ENCODE data around the gene TRIP10. TPM values are rescaled to one million over a fixed set of nuclear protein-coding genes. Genes with fewer than 3 reads are reported as not detected.

Gene TRIP10
- total and polyA plus RNA-seq, 2 of the 13 experiments (the other 11 are each of a cell fraction or from before 2014, with no cell fraction given): 32.5 to 33.2 TPM

DNA sequence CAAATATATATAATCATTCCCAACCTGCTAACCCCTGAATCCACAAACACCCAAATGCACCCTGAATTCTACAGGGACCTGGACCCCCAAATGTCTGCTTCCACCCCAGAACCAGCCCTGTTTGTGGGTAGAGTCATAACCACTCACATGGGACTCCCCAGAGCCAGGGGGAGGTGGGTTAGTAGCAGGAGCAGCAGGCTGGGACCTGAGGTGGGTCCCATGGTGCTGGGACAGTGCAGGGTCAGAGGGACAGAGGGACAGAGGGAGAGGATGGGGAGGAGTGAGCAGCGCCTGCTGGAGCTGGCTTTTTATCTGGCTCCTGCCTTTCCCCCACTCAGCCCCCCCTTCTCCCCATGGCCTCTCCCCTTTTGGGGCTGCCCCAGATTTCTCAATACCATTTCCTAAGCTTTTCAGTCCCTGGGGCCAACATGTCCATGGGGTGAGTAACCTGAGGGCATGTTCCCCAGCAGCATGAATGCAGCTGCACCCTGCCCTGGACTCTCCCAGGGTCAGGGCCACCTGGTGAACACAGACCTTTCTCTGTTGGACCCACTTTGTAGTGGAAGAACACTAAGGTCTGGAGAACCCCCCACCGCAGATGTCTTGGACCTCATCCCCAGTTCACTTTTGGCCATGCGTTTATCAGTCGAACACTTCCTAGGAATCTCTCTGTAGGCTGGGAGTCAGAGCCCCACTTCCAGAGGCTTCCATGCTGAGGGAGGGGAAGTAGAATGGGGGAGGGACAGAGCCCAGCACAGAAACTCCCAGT is 18.9 kb upstream of the TRIP10 start, which contains the start of gene C3 (continued):
- TF ChIP-seq, protein P1, sequence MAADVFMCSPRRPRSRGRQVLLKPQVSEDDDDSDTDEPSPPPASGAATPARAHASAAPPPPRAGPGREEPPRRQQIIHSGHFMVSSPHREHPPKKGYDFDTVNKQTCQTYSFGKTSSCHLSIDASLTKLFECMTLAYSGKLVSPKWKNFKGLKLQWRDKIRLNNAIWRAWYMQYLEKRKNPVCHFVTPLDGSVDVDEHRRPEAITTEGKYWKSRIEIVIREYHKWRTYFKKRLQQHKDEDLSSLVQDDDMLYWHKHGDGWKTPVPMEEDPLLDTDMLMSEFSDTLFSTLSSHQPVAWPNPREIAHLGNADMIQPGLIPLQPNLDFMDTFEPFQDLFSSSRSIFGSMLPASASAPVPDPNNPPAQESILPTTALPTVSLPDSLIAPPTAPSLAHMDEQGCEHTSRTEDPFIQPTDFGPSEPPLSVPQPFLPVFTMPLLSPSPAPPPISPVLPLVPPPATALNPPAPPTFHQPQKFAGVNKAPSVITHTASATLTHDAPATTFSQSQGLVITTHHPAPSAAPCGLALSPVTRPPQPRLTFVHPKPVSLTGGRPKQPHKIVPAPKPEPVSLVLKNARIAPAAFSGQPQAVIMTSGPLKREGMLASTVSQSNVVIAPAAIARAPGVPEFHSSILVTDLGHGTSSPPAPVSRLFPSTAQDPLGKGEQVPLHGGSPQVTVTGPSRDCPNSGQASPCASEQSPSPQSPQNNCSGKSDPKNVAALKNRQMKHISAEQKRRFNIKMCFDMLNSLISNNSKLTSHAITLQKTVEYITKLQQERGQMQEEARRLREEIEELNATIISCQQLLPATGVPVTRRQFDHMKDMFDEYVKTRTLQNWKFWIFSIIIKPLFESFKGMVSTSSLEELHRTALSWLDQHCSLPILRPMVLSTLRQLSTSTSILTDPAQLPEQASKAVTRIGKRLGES (CRISPR knock-in tag; IDR thresholded peaks at IDR 0.05; ENCODE audit: borderline replicate concordance): peak; percentile 18; the same call in 1 of the 2 replicates
- TF ChIP-seq, protein P2, sequence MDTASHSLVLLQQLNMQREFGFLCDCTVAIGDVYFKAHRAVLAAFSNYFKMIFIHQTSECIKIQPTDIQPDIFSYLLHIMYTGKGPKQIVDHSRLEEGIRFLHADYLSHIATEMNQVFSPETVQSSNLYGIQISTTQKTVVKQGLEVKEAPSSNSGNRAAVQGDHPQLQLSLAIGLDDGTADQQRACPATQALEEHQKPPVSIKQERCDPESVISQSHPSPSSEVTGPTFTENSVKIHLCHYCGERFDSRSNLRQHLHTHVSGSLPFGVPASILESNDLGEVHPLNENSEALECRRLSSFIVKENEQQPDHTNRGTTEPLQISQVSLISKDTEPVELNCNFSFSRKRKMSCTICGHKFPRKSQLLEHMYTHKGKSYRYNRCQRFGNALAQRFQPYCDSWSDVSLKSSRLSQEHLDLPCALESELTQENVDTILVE (CRISPR knock-in tag; IDR thresholded peaks at IDR 0.05): peak; percentile 93
- TF ChIP-seq DR1 (CRISPR knock-in tag; IDR thresholded peaks at IDR 0.05): peak; percentile 95
- TF ChIP-seq ZNF333 (CRISPR knock-in tag; IDR thresholded peaks at IDR 0.05; ENCODE audit: borderline replicate concordance): no peak
- peak; percentile 87 for TF ChIP-seq ZFP36L1 (CRISPR knock-in tag; IDR thresholded peaks at IDR 0.05)
- TF ChIP-seq, protein P3, sequence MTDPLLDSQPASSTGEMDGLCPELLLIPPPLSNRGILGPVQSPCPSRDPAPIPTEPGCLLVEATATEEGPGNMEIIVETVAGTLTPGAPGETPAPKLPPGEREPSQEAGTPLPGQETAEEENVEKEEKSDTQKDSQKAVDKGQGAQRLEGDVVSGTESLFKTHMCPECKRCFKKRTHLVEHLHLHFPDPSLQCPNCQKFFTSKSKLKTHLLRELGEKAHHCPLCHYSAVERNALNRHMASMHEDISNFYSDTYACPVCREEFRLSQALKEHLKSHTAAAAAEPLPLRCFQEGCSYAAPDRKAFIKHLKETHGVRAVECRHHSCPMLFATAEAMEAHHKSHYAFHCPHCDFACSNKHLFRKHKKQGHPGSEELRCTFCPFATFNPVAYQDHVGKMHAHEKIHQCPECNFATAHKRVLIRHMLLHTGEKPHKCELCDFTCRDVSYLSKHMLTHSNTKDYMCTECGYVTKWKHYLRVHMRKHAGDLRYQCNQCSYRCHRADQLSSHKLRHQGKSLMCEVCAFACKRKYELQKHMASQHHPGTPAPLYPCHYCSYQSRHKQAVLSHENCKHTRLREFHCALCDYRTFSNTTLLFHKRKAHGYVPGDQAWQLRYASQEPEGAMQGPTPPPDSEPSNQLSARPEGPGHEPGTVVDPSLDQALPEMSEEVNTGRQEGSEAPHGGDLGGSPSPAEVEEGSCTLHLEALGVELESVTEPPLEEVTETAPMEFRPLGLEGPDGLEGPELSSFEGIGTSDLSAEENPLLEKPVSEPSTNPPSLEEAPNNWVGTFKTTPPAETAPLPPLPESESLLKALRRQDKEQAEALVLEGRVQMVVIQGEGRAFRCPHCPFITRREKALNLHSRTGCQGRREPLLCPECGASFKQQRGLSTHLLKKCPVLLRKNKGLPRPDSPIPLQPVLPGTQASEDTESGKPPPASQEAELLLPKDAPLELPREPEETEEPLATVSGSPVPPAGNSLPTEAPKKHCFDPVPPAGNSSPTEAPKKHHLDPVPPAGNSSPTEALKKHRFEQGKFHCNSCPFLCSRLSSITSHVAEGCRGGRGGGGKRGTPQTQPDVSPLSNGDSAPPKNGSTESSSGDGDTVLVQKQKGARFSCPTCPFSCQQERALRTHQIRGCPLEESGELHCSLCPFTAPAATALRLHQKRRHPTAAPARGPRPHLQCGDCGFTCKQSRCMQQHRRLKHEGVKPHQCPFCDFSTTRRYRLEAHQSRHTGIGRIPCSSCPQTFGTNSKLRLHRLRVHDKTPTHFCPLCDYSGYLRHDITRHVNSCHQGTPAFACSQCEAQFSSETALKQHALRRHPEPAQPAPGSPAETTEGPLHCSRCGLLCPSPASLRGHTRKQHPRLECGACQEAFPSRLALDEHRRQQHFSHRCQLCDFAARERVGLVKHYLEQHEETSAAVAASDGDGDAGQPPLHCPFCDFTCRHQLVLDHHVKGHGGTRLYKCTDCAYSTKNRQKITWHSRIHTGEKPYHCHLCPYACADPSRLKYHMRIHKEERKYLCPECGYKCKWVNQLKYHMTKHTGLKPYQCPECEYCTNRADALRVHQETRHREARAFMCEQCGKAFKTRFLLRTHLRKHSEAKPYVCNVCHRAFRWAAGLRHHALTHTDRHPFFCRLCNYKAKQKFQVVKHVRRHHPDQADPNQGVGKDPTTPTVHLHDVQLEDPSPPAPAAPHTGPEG (CRISPR knock-in tag; IDR thresholded peaks at IDR 0.05): peak; percentile 26; the same call in 1 of the 2 replicates
- TF ChIP-seq, protein P4, sequence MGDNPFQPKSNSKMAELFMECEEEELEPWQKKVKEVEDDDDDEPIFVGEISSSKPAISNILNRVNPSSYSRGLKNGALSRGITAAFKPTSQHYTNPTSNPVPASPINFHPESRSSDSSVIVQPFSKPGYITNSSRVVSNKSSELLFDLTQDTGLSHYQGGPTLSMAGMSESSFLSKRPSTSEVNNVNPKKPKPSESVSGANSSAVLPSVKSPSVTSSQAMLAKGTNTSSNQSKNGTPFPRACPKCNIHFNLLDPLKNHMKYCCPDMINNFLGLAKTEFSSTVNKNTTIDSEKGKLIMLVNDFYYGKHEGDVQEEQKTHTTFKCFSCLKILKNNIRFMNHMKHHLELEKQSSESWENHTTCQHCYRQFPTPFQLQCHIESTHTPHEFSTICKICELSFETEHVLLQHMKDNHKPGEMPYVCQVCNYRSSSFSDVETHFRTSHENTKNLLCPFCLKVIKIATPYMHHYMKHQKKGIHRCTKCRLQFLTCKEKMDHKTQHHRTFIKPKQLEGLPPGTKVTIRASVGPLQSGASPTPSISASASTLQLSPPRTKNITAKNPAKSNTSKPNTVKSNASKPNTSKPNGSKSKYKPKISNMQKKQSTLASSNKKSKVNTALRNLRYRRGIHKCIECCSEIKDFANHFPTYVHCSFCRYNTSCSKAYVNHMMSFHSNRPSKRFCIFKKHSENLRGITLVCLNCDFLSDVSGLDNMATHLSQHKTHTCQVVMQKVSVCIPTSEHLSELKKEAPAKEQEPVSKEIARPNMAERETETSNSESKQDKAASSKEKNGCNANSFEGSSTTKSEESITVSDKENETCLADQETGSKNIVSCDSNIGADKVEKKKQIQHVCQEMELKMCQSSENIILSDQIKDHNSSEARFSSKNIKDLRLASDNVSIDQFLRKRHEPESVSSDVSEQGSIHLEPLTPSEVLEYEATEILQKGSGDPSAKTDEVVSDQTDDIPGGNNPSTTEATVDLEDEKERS (CRISPR knock-in tag; IDR thresholded peaks at IDR 0.05): peak; percentile 74
- no peak for TF ChIP-seq SP140L (CRISPR knock-in tag; IDR thresholded peaks at IDR 0.05; ENCODE audit: borderline replicate concordance)
- peak; percentile 99 for TF ChIP-seq NR2F1 (CRISPR knock-in tag; IDR thresholded peaks at IDR 0.05)
- TF ChIP-seq, protein P5, sequence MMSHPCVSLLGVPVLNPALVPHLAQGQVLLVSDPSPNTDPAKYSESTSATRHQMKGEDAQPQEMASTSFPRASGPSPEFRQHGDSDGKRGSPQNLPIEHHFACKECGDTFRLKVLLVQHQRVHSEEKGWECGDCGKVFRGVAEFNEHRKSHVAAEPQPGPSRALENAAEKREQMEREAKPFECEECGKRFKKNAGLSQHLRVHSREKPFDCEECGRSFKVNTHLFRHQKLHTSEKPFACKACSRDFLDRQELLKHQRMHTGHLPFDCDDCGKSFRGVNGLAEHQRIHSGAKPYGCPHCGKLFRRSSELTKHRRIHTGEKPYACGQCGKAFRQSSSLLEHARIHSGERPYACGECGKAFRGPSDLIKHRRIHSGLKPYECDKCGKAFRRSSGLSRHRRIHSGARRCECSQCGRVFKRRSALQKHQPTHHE (CRISPR knock-in tag; IDR thresholded peaks at IDR 0.05; ENCODE audit: borderline replicate concordance): no peak; the same call in 1 of the 2 replicates

Data from HepG2 (cell line).